GM18858 (cell line): ENCODE results near the gene NEK8.
A peak's percentile ranks its signal among the peaks of the same experiment; 100 is the strongest.
"Not testable (repeated sequence)": the region's sequence is repeated elsewhere in the genome, so short reads cannot be mapped to it uniquely, and the experiment has no call there.

Experiments
- ATAC-seq: cut with Tn5 transposase; IDR thresholded peaks from one replicate; pipeline ENCODE4 v1.9.1; 2021; ENCODE audit not compliant: unreplicated experiment

The NEK8 gene

DNA sequence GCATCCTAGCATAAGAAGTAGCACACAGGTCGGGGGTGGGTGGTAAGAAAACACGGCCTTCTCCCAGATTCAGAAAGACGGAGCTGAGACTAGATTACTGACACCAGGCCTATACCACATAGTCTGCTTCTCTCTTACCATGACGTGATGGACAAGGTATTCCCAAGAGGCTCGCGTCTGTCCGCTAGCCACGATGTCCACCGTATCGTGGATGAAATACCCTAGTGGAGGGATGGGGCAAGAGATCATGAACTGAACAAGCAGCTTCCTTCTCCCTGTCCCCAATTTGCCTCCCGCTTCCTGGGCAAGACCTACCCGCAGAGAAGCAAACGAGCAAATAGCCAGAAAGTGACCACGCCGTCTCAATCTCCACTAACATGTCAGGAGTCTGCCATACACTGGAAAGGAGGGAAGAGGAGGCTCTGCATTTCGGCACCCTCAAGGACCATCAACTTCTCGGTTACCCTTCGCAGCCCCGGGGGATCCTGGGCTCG, 3.4 kb upstream of the NEK8 start:
- ATAC-seq = no peak

DNA sequence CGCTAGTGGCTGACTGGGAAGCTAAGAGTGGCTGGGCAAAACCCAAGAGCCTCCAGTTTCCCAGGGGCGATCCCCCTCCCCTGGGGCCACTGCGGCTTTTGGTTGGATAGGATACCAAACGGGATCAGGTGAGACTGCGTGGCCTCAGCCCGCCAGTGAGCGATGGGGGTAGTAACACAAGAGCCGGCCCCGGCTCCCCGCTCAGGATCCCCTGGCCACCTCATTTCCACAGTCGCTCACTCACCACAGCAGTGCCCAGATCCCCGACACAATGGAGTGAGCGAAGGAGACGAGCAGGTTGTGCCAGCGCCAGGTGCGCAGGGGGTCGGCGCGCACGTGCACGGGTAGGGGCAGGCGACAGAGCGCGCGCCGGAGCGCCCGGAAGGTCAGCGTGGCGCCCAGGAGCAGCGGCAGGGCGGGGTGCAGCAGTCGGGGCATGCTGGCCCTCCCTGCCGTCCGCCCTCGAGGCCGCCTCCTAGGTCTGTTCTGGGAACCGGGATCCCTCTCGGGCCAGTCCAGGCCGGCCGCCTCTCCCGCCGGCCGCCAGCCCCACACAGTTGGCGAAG, 2.8 kb upstream of the NEK8 start:
- no peak for ATAC-seq

DNA sequence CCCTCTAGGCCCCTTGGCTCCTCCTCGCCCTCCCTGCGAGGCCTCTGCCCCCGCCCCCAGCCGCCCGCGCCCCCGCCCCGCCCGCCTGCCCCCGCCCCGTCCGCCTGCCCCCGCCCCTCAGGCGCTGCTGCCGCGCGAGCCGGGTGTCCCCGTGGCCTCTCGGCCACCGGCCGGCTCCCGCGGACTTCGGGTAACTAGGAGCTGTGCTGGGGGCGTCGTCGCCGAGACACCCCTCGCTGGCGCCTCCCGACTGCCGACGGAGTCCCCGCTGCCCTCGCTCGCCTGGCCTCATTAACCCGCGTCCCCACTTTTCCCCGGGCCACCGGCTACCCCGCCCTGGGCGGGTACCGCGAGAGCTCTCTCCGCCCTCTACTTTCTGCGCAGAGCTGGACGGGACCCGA, 2.4 kb upstream of the NEK8 start, which contains the start of gene TLCD1:
TSS of gene TLCD1 (minus strand) at position 8 of the 401 bp plus-strand sequence. CDS start 136 bp downstream, outside the sequence.
- no peak for ATAC-seq

DNA sequence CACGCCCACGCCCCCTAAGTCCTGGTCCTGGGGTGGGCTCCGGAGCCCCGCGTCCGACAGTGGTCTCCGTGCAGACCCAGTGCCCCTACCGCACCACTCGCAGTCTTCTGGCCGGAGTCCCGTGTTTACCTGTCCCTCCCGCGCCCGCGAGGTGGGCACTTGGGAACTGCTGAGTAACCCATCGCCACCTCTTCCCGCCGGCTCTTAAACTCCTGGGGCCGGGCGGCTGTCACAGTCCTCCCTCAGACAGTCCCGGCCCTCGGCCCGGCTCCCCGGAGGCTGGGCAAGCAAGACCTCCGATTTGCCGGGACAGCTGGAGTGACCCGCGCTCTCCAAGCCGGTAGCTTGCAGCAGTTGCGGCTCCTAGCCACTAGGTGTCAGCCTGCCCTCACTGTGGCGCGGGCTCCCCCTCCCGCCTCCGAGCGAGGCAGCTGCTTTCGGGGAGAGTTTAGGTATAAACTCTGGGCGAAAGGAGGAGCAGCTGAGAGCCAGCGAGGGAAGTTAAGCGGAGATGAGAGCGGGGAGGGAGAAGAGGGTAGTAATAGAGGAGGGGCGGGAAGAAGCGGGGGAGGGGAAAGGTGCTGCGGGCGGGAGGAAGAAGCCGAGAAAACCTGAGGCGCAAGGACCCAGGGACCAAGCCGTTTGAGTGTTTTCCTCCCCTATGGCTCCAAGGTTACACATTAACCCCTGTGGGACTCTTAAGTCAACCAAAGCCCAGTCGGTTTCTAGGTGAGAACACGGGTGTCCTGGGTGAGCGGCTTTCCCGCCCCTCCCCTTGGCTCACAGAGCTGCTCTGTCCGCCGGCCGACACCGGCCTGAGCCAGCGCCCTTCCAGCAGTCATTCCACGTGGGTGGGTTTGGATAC, 1.7 kb upstream of the NEK8 start:
- peak; percentile 28 for ATAC-seq

DNA sequence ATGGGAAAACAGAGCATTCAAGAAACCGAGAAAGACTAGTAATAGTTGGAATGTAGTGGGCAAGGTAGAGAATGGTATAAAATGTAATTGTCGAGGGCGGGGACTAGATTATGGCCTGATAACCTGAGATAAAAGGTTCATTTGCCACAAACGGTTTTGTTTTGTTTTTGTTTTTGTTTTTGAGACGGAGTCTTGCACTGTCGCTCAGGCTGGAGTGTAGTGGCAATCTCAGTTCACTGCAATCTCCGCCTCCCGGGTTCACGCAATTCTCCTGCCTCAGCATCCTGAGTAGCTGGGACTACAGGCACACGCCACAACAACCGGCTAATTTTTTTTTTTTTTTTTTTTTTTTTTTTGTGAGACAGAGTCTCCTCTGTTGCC, 1.4 kb downstream of the NEK8 start:
- ATAC-seq = no peak

DNA sequence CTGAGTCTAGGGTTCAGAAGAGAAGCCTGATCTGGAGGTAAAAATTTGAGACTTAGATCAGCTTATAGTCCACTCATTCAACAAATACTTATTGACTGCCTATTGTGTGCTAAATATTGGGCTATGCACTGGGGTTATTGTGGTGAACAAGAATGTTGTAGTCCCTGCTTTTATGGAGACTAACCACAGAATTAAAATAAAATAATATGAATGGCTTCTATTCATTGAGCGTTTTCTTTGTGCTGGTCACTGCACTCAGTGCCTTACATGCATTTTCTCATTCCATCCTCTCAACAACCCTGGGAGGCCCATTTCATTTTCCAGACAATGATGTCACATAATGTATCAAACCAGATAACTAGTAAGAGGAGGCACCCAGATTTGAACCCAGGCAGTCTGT, 4.8 kb downstream of the NEK8 start:
- no peak for ATAC-seq

DNA sequence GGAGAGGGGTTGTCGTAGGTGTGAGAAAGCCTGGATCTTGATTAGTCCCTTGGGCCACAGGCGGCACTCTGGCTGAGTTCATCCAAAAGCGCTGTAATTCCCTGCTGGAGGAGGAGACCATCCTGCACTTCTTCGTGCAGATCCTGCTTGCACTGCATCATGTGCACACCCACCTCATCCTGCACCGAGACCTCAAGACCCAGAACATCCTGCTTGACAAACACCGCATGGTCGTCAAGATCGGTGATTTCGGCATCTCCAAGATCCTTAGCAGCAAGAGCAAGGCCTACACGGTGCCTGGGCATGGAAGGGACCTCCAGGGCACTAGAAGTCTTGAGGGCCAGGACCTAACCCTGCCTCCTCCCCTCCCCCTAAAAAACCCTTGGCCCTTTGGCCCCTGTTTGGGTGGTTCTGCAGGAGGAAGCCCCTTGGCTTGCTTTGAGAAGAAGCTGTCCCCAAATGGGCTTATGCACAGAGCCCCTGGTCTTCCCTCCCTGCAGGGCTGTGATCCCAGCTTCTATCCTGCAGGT, 6.2 kb downstream of the NEK8 start:
- no peak for ATAC-seq

DNA sequence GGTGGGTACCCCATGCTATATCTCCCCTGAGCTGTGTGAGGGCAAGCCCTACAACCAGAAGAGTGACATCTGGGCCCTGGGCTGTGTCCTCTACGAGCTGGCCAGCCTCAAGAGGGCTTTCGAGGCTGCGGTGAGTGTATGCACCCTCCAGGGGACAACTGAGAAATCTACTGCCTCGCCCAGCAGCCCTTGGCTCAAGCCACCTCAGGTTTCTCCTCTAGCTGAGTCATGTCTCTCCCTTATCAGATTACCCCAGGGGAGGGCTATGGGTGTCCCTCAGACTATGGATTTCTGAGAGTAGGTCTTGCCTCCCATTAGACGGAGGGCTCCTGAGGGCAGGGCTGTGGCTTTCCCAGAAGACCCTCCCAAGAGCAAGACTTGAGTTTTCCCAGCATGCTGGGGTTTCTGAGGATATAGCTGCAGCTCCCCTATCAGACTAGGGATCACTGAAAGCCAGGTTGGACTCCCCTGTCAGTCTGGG, 6.7 kb downstream of the NEK8 start:
- ATAC-seq = no peak

DNA sequence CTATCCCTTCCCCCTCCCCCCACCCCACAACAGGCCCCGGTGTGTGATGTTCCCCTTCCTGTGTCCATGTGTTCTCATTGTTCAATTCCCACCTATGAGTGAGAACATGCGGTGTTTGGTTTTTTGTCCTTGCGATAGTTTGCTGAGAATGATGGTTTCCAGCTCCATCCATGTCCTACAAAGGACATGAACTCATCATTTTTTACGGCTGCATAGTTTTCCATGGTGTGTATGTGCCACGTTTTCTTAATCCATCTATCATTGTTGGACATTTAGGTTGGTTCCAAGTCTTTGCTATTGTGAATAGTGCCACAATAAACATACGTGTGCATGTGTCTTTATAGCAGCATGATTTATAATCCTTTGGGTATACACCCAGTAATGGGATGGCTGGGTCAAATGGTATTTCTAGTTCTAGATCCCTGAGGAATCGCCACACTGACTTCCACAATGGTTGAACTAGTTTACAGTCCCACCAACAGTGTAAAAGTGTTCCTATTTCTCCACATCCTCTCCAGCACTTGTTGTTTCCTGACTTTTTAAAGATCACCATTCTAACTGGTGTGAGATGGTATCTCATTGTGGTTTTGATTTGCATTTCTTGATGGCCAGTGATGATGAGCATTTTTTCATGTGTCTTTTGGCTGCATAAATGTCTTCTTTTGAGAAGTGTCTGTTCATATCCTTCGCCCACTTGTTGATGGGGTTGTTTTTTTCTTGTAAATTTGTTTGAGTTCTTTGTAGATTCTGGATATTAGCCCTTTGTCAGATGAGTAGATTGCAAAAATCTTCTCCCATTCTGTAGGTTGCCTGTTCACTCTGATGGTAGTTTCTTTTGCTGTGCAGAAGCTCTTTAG, 7.6 kb downstream of the NEK8 start:
- not testable (repeated sequence) for ATAC-seq

DNA sequence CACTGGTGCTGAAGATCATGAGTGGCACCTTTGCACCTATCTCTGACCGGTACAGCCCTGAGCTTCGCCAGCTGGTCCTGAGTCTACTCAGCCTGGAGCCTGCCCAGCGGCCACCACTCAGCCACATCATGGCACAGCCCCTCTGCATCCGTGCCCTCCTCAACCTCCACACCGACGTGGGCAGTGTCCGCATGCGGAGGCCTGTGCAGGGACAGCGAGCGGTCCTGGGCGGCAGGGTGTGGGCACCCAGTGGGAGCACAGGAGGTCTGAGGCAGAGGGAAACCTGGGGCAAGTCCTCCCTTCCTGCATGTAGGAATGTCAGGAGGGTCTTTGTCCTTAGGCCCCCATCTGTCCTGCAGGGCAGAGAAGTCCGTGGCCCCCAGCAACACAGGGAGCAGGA, 8.7 kb downstream of the NEK8 start:
- ATAC-seq = no peak

DNA sequence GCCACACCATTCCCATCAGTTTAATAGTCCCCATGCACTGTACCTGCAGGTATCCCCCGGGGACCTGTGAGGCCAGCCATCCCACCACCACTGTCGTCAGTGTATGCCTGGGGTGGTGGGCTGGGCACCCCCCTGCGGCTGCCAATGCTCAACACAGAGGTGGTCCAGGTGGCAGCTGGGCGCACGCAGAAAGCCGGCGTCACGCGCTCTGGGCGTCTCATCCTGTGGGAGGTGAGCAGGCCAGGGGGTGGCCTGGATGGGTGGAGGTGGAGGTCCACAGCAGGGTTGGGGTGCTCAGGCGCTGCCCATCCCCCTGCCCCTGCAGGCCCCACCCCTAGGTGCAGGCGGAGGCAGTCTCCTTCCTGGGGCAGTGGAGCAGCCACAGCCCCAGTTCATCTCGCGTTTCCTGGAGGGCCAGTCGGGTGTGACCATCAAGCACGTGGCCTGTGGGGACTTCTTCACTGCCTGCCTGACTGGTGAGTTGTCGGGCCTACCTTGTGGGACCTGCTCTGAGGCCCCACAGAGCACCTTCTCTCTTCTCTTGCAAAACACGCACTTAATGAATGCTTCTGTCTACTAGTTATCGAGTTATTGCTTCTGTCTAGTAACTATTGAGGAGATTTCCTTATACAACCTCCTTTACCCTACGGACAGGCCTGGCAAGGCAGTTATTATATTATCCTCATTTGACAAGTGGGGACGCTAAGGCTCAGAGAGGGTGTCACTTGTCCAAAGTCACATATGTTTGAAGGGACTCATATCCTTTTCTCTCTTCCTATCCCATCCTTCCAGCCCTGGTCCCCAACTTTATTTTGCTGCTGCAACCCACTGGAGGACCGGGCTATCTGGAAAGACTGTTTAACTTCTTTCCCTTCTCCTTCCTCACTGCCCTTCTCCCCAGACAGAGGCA, 9.4 kb downstream of the NEK8 start:
- ATAC-seq = peak; percentile 53

DNA sequence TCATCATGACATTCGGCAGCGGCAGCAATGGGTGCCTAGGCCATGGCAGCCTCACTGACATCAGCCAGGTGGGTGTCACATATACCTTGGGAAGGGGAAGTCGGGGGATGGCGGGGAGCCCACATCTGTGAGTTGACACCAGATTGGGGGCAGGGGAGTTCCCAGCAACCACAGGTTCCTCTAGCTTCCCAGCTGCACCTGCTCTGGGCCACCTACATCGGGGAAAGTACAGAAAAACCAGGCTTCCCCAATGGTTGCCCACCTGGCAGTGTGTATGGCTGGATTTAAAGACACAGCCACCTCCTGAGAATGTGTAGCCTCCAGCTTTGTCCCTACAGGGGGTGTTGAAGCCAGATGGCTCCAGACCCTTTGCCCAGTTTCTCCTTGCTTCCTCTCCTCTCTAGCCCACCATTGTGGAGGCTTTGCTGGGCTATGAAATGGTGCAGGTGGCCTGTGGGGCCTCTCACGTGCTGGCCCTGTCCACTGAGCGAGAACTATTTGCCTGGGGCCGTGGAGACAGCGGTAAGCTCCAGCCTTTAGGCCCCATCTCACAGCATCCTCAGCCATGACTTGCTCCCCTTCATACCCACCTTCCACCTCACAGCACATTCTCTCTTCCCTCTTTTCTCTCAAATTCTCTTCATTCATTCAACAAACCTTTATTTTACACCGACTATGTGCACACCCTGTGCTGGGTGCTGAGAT, 10.2 kb downstream of the NEK8 start:
- no peak for ATAC-seq

DNA sequence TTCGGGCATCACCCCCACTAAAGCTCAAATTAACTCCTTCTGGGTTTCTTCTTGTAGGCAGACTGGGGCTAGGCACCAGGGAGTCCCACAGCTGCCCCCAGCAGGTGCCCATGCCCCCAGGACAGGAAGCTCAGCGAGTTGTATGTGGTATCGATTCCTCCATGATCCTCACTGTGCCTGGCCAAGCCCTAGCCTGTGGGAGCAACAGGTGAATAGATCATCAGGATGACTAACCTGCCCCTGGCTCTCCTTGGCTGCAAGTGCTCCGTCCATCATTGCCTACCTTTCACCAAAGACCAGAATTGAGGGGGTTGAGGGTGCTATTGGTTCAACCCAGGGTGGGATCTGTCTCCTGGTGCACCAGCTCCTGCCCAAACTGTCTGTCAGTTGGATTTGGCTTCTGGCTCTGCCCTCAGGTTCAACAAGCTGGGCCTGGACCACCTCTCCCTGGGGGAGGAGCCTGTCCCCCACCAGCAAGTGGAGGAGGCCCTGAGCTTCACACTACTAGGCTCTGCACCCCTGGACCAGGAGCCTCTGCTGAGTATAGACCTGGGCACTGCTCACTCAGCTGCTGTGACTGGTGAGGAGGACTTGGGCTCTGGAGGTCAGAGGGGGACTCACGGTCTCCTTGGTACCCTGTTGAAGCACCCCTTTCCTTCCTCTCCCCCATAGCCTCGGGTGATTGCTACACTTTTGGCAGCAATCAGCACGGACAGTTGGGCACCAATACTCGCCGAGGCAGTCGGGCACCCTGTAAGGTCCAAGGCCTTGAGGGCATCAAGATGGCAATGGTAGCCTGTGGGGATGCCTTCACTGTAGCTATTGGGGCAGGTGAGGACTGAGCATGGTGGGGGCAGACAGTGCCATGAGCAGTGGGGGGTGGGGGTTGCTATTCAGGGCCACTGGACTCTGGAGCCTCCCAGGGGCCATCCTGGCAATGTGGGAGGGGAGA, 12.1 kb downstream of the NEK8 start:
- ATAC-seq = no peak

DNA sequence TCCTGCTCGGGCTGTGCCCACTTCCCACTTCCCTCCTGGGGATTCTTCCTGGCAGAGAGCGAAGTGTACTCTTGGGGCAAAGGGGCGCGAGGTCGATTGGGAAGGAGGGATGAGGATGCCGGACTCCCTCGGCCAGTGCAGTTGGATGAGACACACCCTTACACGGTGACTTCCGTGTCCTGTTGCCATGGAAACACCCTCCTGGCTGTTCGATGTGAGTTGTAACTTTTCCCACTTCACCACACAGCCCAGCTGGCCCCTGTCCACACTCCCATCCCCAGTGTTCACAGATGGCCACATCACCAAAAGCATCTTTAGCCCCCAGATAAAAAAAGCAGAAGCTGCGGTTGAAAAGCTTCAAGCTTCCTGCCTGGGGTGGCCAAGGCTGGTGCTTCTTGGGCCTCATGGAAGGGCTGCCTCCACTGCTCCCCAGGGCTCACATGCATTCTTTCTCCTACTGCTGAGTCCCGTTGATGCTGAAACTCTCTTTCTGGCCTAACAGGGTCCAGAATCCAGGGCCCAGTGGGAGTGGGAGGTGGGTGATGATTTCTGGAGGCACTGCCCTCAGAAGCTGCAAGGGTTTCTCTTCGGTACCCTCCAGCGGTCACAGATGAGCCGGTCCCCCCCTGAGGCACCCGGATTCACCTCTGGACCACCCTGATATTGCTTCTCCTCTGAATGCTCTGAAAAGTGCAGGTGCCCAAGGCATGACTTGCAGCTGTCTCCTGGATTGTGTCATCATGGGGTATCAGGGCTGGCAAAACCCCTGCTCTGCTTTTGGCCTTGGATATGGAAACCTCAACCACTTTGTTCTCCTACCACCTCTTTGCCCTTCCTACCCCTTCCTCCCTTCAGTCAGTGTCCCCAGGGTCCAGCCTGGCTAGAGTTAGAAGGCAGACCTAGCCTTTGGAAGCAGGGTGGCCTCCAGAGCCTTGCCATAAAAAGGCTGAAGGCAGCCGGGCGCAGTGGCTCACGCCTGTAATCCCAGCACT, 13.1 kb downstream of the NEK8 start:
- no peak for ATAC-seq

DNA sequence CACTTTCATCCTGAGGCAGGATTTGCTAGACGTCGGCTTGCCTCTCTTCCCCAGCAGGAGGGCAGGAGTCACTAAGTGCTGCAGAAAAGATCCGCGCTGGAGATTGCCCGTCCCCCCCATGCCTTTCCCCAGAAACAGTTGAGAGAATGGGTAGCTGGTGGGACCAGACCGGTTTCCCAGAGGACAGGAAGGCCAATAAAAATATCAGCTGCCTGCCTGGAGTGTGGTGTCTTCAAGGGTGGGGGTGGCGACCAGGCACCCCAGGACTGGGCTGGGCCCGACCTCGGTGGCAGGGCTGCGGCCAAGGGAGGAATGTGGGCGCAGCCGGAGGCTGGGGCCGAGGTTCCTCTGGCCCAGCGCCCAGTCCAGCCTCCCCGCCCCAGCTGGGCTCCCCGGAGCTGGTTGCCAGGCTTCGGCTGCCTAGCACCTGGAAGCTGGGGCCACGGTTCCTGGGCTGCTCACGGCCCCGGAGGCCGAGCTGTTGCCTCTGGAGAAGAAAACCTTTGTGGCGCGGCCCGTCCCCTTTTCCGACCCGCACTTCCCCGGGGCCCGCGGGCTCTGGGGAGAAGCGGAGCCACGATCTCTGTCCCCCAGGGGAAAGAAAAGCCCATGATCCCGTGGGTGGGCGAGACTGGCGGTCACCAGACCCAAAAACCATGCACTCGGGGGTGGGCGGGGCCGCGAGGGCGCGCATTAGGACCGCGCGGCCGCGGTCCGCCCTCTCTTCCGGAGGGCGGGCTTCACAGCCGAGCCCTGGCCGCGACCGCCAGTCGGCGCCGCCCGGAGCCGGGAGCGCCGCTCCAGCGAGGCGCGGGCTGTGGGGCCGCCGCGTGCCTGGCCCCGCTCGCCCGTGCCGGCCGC, 14.9 kb downstream of the NEK8 start, which contains the start of gene TRAF4:
TSS of gene TRAF4 (plus strand) at position 769 of the 861 bp plus-strand sequence. CDS start 102 bp downstream, outside the sequence.
- no peak for ATAC-seq
